MCF 10A (cell line): ENCODE data around the gene DOP1B. TPM values are rescaled to one million over a fixed set of nuclear protein-coding genes. Genes with fewer than 3 reads are reported as not detected.

ENCODE experiments used
- BruUV-seq: library from RNA; stranded (reverse); fragments of 400-500 nt; replicated peaks from 2 replicates; lab custom pipeline; 2021; lab: Mats Ljungman, UMichigan
- CTCF ChIA-PET: fragments of 300-600 bp; sonication (Branson Sonifier 250); formaldehyde crosslinking; extraction: SDS; loops from one replicate; lab custom pipeline; 2021; ENCODE audit warnings: antibody characterized with exemption, inconsistent platforms; lab: Yijun Ruan, JAX
- POLR2A ChIA-PET: fragments of 300-600, 350-650 bp; sonication (Branson Sonifier 250); formaldehyde crosslinking; extraction: SDS; loops from one replicate; lab custom pipeline; 2020; ENCODE audit warnings: antibody characterized with exemption, inconsistent platforms; lab: Yijun Ruan, JAX
- DNase-seq: peaks from one replicate; pipeline ENCODE4 v3.0.0-alpha.2; 2018; ENCODE audit not compliant: unreplicated experiment
- H3K27ac Mint-ChIP-seq: one replicate; pipeline ENCODE4 v1.8.0; 2022; ENCODE audit warnings: mild to moderate bottlenecking, low read depth, mixed read lengths; ENCODE audit not compliant: unreplicated experiment
- H3K27me3 Mint-ChIP-seq: one replicate; pipeline ENCODE4 v1.8.0; 2022; ENCODE audit warnings: mixed read lengths; ENCODE audit not compliant: insufficient read depth, unreplicated experiment
- H3K36me3 Mint-ChIP-seq: one replicate; pipeline ENCODE4 v1.8.0; 2022; ENCODE audit warnings: mild to moderate bottlenecking, moderate library complexity, mixed read lengths; ENCODE audit not compliant: insufficient read depth, unreplicated experiment
- H3K4me1 Mint-ChIP-seq: one replicate; pipeline ENCODE4 v1.8.0; 2022; ENCODE audit warnings: mixed read lengths; ENCODE audit not compliant: insufficient read depth, unreplicated experiment
- H3K4me3 Mint-ChIP-seq: one replicate; pipeline ENCODE4 v1.8.0; 2022; ENCODE audit warnings: mild to moderate bottlenecking, moderate library complexity, mixed read lengths; ENCODE audit not compliant: unreplicated experiment
- H3K9me3 Mint-ChIP-seq: one replicate; pipeline ENCODE4 v1.8.0; 2022; ENCODE audit warnings: mixed read lengths; ENCODE audit not compliant: unreplicated experiment
- intact Hi-C: fragments of 100-400 bp; cut with micrococcal nuclease; formaldehyde crosslinking; loops from 2 replicates; pipeline ENCODE4 v1.14.1; 2022
- total RNA-seq: library from RNA; stranded (reverse); gene quantifications from 2 replicates; pipeline ENCODE4 v1.2.3, GENCODE V29; 2022
- TF ChIP-seq, protein P1 (sequence below): fragments of 200-600 bp; IDR thresholded peaks from one replicate; pipeline ENCODE4 v1.8.0; 2022; ENCODE audit warnings: antibody characterized with exemption, mild to moderate bottlenecking; ENCODE audit not compliant: unreplicated experiment

Gene DOP1B
- total RNA-seq, 1 experiment from 2014 or later = 7.6 TPM

DNA sequence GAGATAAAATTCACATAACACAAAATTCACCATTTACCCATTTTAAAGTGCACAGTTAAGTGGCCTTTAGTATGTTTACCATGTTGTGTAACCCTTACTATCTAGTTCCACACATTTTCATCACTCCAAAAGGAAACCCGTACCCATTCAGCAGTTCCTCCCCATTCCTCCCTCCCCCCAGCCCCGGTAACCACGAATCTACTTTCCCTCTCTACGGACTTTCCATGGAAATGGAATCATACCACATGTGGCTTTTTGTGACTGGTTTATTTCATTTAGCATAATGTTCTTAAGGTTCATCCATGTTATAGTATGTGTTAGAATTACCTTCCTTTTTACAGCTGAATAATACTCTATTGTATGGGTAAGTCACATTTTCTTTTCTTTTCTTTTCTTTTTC is 10.9 kb downstream of the DOP1B start:
- no peaks in the 10 kb centered on the region for H3K9me3 Mint-ChIP-seq
- no peak overlapping the region for H3K4me3 Mint-ChIP-seq
- DNase-seq = no peak
- no peak overlapping the region for H3K27ac Mint-ChIP-seq
- TF ChIP-seq, protein P1, sequence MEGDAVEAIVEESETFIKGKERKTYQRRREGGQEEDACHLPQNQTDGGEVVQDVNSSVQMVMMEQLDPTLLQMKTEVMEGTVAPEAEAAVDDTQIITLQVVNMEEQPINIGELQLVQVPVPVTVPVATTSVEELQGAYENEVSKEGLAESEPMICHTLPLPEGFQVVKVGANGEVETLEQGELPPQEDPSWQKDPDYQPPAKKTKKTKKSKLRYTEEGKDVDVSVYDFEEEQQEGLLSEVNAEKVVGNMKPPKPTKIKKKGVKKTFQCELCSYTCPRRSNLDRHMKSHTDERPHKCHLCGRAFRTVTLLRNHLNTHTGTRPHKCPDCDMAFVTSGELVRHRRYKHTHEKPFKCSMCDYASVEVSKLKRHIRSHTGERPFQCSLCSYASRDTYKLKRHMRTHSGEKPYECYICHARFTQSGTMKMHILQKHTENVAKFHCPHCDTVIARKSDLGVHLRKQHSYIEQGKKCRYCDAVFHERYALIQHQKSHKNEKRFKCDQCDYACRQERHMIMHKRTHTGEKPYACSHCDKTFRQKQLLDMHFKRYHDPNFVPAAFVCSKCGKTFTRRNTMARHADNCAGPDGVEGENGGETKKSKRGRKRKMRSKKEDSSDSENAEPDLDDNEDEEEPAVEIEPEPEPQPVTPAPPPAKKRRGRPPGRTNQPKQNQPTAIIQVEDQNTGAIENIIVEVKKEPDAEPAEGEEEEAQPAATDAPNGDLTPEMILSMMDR = no peak
- intact Hi-C loops = no loop called here
- H3K36me3 Mint-ChIP-seq = no peaks in the 10 kb centered on the region
- BruUV-seq = no TSS peak
- POLR2A ChIA-PET = interaction anchor here (0.6 kb wide), 1 partner anchor 155 kb away, joined by 4 read pairs; no protein-coding TSS in a partner anchor
- no peaks in the 10 kb centered on the region for H3K27me3 Mint-ChIP-seq
- CTCF ChIA-PET = no interaction called here
- H3K4me1 Mint-ChIP-seq = peaks cover 4% of the 10 kb centered on the region

DNA sequence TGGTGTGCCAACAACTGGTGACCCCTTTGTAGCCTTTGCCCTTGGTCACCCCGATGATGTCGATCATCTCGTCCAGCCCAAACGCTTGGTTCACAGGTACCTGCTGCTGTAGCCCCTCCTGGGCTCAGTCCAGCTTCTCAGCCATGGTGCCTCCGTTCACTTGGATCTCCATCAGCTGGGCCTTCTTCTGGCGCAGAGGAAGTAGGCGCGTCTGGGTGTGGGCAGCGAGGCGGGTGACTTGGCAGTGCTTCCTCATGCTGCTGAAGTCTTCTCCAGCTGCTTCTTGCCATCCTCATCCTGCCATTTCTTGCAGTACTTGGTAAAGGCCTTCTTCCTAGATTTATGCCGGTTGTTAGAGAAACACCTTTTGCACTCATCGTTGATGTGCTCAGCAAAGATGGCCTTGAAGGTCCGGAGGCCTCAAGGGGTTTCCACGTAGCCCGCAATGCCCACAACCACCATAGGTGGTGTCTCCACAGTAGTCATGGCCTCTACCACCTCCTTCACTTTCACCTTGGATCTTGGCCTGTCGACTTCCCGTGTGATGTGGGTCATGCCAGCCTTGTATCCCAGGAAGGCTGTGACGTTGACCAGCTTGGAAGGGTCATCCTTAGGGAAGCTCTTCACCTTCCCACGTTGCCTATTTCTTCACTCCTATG is 13.0 kb downstream of the DOP1B start:
- no peak for DNase-seq
- H3K27ac Mint-ChIP-seq = no peak overlapping the region
- no peaks in the 10 kb centered on the region for H3K9me3 Mint-ChIP-seq
- ChIA-PET CTCF (no interaction called here), POLR2A (no interaction called here)
- no peak overlapping the region for H3K4me3 Mint-ChIP-seq
- no peaks in the 10 kb centered on the region for H3K27me3 Mint-ChIP-seq
- intact Hi-C loops = no loop called here
- no peaks in the 10 kb centered on the region for H3K4me1 Mint-ChIP-seq
- TF ChIP-seq, protein P1 = no peak
- no peaks in the 10 kb centered on the region for H3K36me3 Mint-ChIP-seq
- BruUV-seq = no TSS peak

DNA sequence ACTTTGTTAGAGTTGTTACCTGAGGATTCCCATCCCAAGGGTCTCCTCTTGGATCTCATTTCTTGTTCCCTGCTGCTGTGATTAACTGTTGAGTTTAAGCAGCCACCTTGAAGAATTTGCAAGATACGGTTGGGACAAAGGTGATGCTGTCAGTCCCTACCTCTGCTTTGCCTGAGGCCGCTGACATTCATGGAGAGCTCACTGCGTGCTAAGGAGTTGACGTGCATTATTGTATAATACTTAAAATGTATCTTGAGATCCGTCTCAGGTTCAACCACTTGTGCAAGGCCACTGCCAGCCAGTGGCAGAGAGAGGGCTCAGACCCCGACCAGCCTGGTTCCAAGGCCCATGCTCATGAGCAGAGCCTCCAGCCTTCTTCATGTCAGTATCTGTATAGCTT is 14.2 kb downstream of the DOP1B start:
- H3K9me3 Mint-ChIP-seq = no peaks in the 10 kb centered on the region
- no TSS peak for BruUV-seq
- TF ChIP-seq, protein P1 = no peak
- no peaks in the 10 kb centered on the region for H3K27me3 Mint-ChIP-seq
- ChIA-PET POLR2A (no interaction called here), CTCF (interaction anchor here (1.0 kb wide), 1 partner anchor 17 kb away, joined by 4 read pairs; no protein-coding TSS in a partner anchor)
- no peaks in the 10 kb centered on the region for H3K4me1 Mint-ChIP-seq
- H3K27ac Mint-ChIP-seq = no peak overlapping the region
- H3K36me3 Mint-ChIP-seq = no peaks in the 10 kb centered on the region
- intact Hi-C loops = no loop called here
- no peak for DNase-seq
- no peak overlapping the region for H3K4me3 Mint-ChIP-seq

DNA sequence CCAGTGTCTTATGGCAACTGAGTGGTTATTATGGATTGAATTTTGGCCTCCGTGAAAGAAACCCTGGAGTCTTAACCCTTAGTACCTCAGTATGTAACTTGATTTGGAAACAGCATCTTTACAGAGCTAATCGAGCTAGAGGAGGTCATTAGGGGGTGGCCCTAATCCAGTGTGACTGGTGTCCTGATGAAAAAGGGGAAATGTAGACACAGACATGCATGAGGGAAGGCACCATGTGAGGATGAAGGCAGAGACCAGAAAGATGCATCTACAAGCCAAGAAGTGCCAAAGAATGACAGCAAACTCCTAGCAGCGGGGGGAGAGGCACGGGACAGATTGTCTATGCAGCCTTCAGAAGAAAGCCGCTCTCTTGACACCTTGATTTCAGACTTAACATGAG is 14.7 kb downstream of the DOP1B start:
- no peak overlapping the region for H3K4me3 Mint-ChIP-seq
- POLR2A ChIA-PET = no interaction called here

More for the DNA sequence above, 14.7 kb downstream of the DOP1B start:
- Mint-ChIP-seq H3K36me3 (no peaks in the 10 kb centered on the region), H3K27me3 (no peaks in the 10 kb centered on the region), H3K9me3 (no peaks in the 10 kb centered on the region), H3K27ac (no peak overlapping the region), H3K4me1 (no peaks in the 10 kb centered on the region)
- DNase-seq = no peak
- TF ChIP-seq, protein P1 = no peak
- CTCF ChIA-PET = interaction anchor here (1.0 kb wide), 1 partner anchor 18 kb away, joined by 4 read pairs; no protein-coding TSS in a partner anchor
- intact Hi-C loops = no loop called here
- no TSS peak for BruUV-seq
